SK-N-SH (cell line): Measurements from ENCODE around the gene CD83. TPM values are rescaled to one million over a fixed set of nuclear protein-coding genes. Genes with fewer than 3 reads are reported as not detected.

Experiments used
- CTCF ChIA-PET: fragments of 300-600, 350-600 bp; formaldehyde crosslinking; extraction: SDS; loops from one replicate; lab custom pipeline; 2021; lab: Yijun Ruan, JAX
- POLR2A ChIA-PET: fragments of 350-600 bp; sonication (Branson Sonifier 250); formaldehyde crosslinking; extraction: SDS; loops from one replicate; lab custom pipeline; 2020; ENCODE audit warnings: antibody characterized with exemption, inconsistent platforms; lab: Yijun Ruan, JAX
- DNase-seq: peaks from one replicate; pipeline ENCODE4 v3.0.0; 2012
- H2AFZ ChIP-seq: fragments of 200-600 bp; sonication (generic); 2 replicates; pipeline ENCODE4 v1.8.1; 2016; ENCODE audit warnings: antibody characterized with exemption, mild to moderate bottlenecking, low read depth
- H3F3A ChIP-seq: fragments of 200-600 bp; sonication (generic); replicated peaks from 2 replicates; pipeline ENCODE3; 2016; ENCODE audit warnings: antibody characterized with exemption, mild to moderate bottlenecking; ENCODE audit not compliant: insufficient read depth
- H3K27ac ChIP-seq, 2 experiments: fragments of 200-500 bp in 1 of 2; fragments of 200-600 bp in 1 of 2; sonication (Bioruptor generic) in 1 of 2; sonication (generic), shearing (Covaris generic) in 1 of 2; 2 replicates each; pipeline versions ENCODE4 v1.5.1 to v1.6.1; 2014 to 2016; ENCODE audit warnings: low read depth in 2 of 2, inconsistent platforms in 1 of 2, low read length in 1 of 2, mild to moderate bottlenecking in 1 of 2, mixed read lengths in 1 of 2
- H3K27me3 ChIP-seq: fragments of 200-600 bp; sonication (generic), shearing (Covaris generic); 2 replicates; pipeline ENCODE4 v1.6.1; 2016; ENCODE audit warnings: mixed run types; ENCODE audit not compliant: insufficient read depth
- H3K36me3 ChIP-seq, 2 experiments: fragments of 200-500 bp in 1 of 2; fragments of 200-600 bp in 1 of 2; sonication (Bioruptor generic) in 1 of 2; sonication (generic) in 1 of 2; replicated peaks in 1 of 2; 2 replicates each; pipeline versions ENCODE3 to v1.5.1; 2014 to 2016; ENCODE audit warnings: low read length in 1 of 2, mild to moderate bottlenecking in 1 of 2; ENCODE audit not compliant: insufficient read depth in 2 of 2, control insufficient read depth in 1 of 2
- H3K4me1 ChIP-seq, 2 experiments: fragments of 200-500 bp in 1 of 2; fragments of 200-600 bp in 1 of 2; sonication (Bioruptor generic) in 1 of 2; sonication (generic), shearing (Covaris generic) in 1 of 2; 2 replicates each; pipeline versions ENCODE4 v1.5.1 to v1.6.1; 2014 to 2016; ENCODE audit warnings: low read depth in 1 of 2, low read length in 1 of 2, mixed run types in 1 of 2; ENCODE audit not compliant: insufficient read depth in 2 of 2, control insufficient read depth in 1 of 2
- H3K4me2 ChIP-seq: fragments of 200-600 bp; sonication (generic), shearing (Covaris generic); 2 replicates; pipeline ENCODE4 v1.6.1; 2017; ENCODE audit warnings: mixed run types
- H3K4me3 ChIP-seq, 2 experiments: fragments of 200-500 bp in 1 of 2; fragments of 200-600 bp in 1 of 2; sonication (Bioruptor generic) in 1 of 2; sonication (generic), shearing (Covaris generic) in 1 of 2; 2 replicates each; pipeline versions ENCODE4 v1.5.1 to v1.8.1; 2014 to 2016; ENCODE audit warnings: low read depth in 2 of 2, inconsistent platforms in 1 of 2, low read length in 1 of 2, mild to moderate bottlenecking in 1 of 2, mixed read lengths in 1 of 2, moderate library complexity in 1 of 2
- H3K79me2 ChIP-seq: fragments of 200-600 bp; sonication (generic); 2 replicates; pipeline ENCODE4 v1.8.1; 2017; ENCODE audit warnings: mild to moderate bottlenecking; ENCODE audit not compliant: insufficient read depth
- H3K9ac ChIP-seq: fragments of 200-600 bp; sonication (generic); 2 replicates; pipeline ENCODE4 v1.6.1; 2017; ENCODE audit warnings: mixed run types
- H3K9me2 ChIP-seq: fragments of 200-600 bp; sonication (generic); 2 replicates; pipeline ENCODE4 v1.6.1; 2017; ENCODE audit warnings: mixed run types
- H3K9me3 ChIP-seq: fragments of 200-600 bp; sonication (generic); 2 replicates; pipeline ENCODE4 v1.6.1; 2017; ENCODE audit warnings: mixed run types, mild to moderate bottlenecking, moderate library complexity
- H4K20me1 ChIP-seq: fragments of 200-600 bp; sonication (generic); 2 replicates; pipeline ENCODE4 v1.6.1; 2017; ENCODE audit warnings: mild to moderate bottlenecking, mixed run types; ENCODE audit not compliant: insufficient read depth
- CHD2 ChIP-seq: fragments of 150-350 bp; IDR thresholded peaks from 2 replicates; pipeline ENCODE4 v1.6.1; 2018; ENCODE audit warnings: low read length; ENCODE audit not compliant: partially characterized antibody
- CTCF ChIP-seq: fragments of 200-600 bp; sonication (generic); IDR thresholded peaks from 2 replicates; pipeline ENCODE4 v1.6.1; 2017; ENCODE audit warnings: antibody characterized with exemption, mild to moderate bottlenecking, moderate library complexity
- ELF1 ChIP-seq: IDR thresholded peaks from 2 replicates; pipeline ENCODE4 v1.4.0; 2012
- EP300 ChIP-seq, 2 experiments: IDR thresholded peaks; 2 replicates each; pipeline versions ENCODE4 v1.4.0 to v1.6.1; 2012; ENCODE audit warnings: borderline replicate concordance in 1 of 2, low read depth in 1 of 2, low read length in 1 of 2
- FOSL2 ChIP-seq: IDR thresholded peaks from 2 replicates; pipeline ENCODE4 v1.4.0; 2012; ENCODE audit warnings: low read depth, mild to moderate bottlenecking, moderate library complexity, borderline replicate concordance
- GABPA ChIP-seq: IDR thresholded peaks from 2 replicates; pipeline ENCODE4 v1.4.0; 2012; ENCODE audit warnings: low read depth, mild to moderate bottlenecking
- GATA2 ChIP-seq: sonication (generic); formaldehyde crosslinking; IDR thresholded peaks from 2 replicates; pipeline ENCODE4 v1.5.0; 2020; ENCODE audit warnings: mild to moderate bottlenecking, missing genetic modification reagents
- JUND ChIP-seq: IDR thresholded peaks from 2 replicates; pipeline ENCODE4 v1.4.0; 2012
- MEF2A ChIP-seq: IDR thresholded peaks from 2 replicates; pipeline ENCODE4 v1.4.0; 2012; ENCODE audit warnings: low read depth, borderline replicate concordance
- NFIC ChIP-seq: IDR thresholded peaks from 2 replicates; pipeline ENCODE4 v1.4.0; 2012; ENCODE audit warnings: borderline replicate concordance
- PBX3 ChIP-seq: IDR thresholded peaks from 2 replicates; pipeline ENCODE4; 2012
- POLR2AphosphoS5 ChIP-seq: IDR thresholded peaks from 2 replicates; pipeline ENCODE4 v1.6.1; 2012; ENCODE audit warnings: low read depth, low read length
- RFX5 ChIP-seq: IDR thresholded peaks from 2 replicates; pipeline ENCODE4 v1.6.1; 2012; ENCODE audit warnings: mild to moderate bottlenecking, improper control_type of control experiment, low read length
- SIN3A ChIP-seq: IDR thresholded peaks from 2 replicates; pipeline ENCODE4 v1.6.1; 2012; ENCODE audit warnings: low read depth, mild to moderate bottlenecking, low read length, moderate library complexity, borderline replicate concordance
- TEAD4 ChIP-seq: IDR thresholded peaks from 2 replicates; pipeline ENCODE4 v1.4.0; 2012; ENCODE audit warnings: mild to moderate bottlenecking, borderline replicate concordance; ENCODE audit not compliant: insufficient read depth
- YY1 ChIP-seq: IDR thresholded peaks from 2 replicates; pipeline ENCODE4 v1.4.0; 2012; ENCODE audit warnings: low read depth, mild to moderate bottlenecking
- WGBS: methylation state at CpG from one replicate; pipeline ENCODE4 v1.1.6; 2017; ENCODE audit warnings: low lambda C conversion rate; 5-methylcytosine and 5-hydroxymethylcytosine counted together
- polyA plus RNA-seq, 3 experiments: library from polyadenylated mRNA; depleted of rRNA; stranded (reverse); fragments of >200 nt; gene quantifications; 2 replicates each; pipeline ENCODE4 v1.2.3, GENCODE V29; 2012
- TF ChIP-seq, protein P1 (sequence below): fragments of 150-350 bp; IDR thresholded peaks from 2 replicates; pipeline ENCODE4 v1.6.1; 2017; ENCODE audit warnings: antibody characterized with exemption, low read length, low read depth, borderline replicate concordance

The CD83 gene
- polyA plus RNA-seq, 1 of the 3 experiments (the other 2 are of a cell fraction), result 2.0 TPM

DNA sequence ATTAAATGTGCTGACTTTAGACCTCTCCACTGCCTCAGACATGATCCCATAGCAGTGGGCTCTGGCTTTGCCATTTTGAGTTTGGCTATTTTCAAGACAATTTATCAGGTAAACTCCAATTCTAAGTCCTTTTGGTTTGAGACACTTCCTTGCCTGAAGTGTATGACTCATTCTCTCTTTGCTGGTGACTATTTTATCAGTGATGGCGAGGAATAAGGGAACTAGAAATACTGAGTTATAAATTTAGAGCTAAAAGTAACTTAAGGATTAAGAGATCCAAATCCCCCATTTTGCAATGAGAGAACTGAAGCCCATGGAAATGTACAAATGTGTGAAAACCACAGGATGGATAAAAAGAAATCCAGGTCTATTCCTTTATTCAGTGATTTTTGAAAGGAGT, 30.9 kb upstream of the CD83 start:
- DNase-seq, result no peak
- H3K27me3 ChIP-seq, result no peaks in the 10 kb centered on the region; the same call in 1 of the 2 replicates

DNA sequence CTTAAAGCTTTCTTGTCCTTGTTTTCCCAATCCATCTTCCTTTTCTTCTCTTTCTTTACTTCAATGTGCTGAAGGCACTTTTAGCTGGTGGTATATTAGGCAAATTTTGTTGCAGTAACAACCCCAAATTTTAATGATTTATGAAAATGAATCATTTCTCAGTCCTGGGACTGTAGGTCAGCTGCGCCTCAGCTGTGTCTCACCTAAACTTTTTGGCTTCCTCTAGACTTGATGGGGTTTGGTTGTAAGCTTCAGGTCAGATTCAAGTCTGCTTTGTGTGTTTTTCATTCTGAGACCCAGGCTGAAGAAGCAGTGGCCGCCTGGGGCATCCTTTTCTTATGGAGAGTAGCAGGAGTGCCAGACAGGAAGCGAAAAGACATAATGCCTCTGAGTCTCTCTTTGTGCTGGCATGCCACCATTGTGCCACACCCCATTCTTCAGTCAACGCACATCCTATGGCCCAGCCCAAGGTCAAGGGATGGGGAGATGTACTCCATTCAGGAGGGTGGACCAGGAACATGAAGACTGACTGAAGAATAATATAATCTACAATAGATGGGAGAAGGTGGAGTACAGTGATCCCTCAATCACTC, 28.9 kb upstream of the CD83 start:
- ChIA-PET POLR2A (no interaction called here), CTCF (interaction anchor here (1.3 kb wide), 1 partner anchor 41 kb away, joined by 3 read pairs; no protein-coding TSS in a partner anchor)
- Histone ChIP-seq H3K4me1 (no peaks in the 10 kb centered on the region), H3K4me2 (no peak overlapping the region), H3F3A (no peaks in the 10 kb centered on the region), H3K9me3 (no peaks in the 10 kb centered on the region), H3K9me2 (no peaks in the 10 kb centered on the region), H2AFZ (no peak overlapping the region), H3K36me3 (no peaks in the 10 kb centered on the region), H3K27ac (no peak overlapping the region), H4K20me1 (no peaks in the 10 kb centered on the region), H3K4me3 (no peak overlapping the region), H3K9ac (no peak overlapping the region), H3K27me3 (no peaks in the 10 kb centered on the region; the same call in 1 of the 2 replicates), H3K79me2 (no peaks in the 10 kb centered on the region)
- no peak for TF ChIP-seq ELF1
- no peak for TF ChIP-seq JUND
- TF ChIP-seq TEAD4, result no peak
- TF ChIP-seq MEF2A, result no peak
- TF ChIP-seq PBX3, result no peak
- no peak for DNase-seq
- WGBS, result 56% methylated on average over 4 of the region's 4 CpGs

More for the DNA sequence above, 30.9 kb upstream of the CD83 start:
- no peak overlapping the region for H2AFZ ChIP-seq
- H3K9ac ChIP-seq, result no peak overlapping the region
- no peak overlapping the region for H3K4me2 ChIP-seq
- H3K27ac ChIP-seq, result no peak overlapping the region
- no peaks in the 10 kb centered on the region for H4K20me1 ChIP-seq
- H3K9me3 ChIP-seq, result no peaks in the 10 kb centered on the region
- ChIA-PET POLR2A (no interaction called here), CTCF (interaction anchor here (0.8 to 1.8 kb wide), 3 partner anchors 12 to 178 kb away, joined by 3 to 6 read pairs (median 3); no protein-coding TSS in a partner anchor)
- no peaks in the 10 kb centered on the region for H3F3A ChIP-seq
- no peaks in the 10 kb centered on the region for H3K9me2 ChIP-seq
- no peak overlapping the region for H3K4me3 ChIP-seq
- no peak for TF ChIP-seq CHD2
- TF ChIP-seq PBX3, result no peak
- no peak for TF ChIP-seq YY1
- TF ChIP-seq FOSL2, result peak; percentile 26; the same call in 1 of the 2 replicates
- 48% methylated on average over 1 of the region's 1 CpG for WGBS
- no peaks in the 10 kb centered on the region for H3K36me3 ChIP-seq
- no peaks in the 10 kb centered on the region for H3K4me1 ChIP-seq
- H3K79me2 ChIP-seq, result no peaks in the 10 kb centered on the region

GRCh38 chr6:14089224-14089623, 28.3 kb upstream of the CD83 start:
- Histone ChIP-seq H2AFZ (no peak overlapping the region), H3K9me2 (no peaks in the 10 kb centered on the region), H3K36me3 (no peaks in the 10 kb centered on the region), H3K9me3 (no peaks in the 10 kb centered on the region), H3K4me2 (no peak overlapping the region), H3F3A (no peaks in the 10 kb centered on the region), H3K27ac (no peak overlapping the region), H4K20me1 (no peaks in the 10 kb centered on the region), H3K79me2 (no peaks in the 10 kb centered on the region), H3K4me3 (no peak overlapping the region), H3K4me1 (no peaks in the 10 kb centered on the region), H3K9ac (no peak overlapping the region), H3K27me3 (no peaks in the 10 kb centered on the region; the same call in 1 of the 2 replicates)
- CTCF ChIA-PET, result no interaction called here
- whole genome bisulfite sequencing, result 82% methylated on average over 7 of the region's 7 CpGs
- TF ChIP-seq POLR2AphosphoS5 (no peak), SIN3A (no peak), GABPA (no peak), CTCF (no peak), RFX5 (no peak), YY1 (no peak), NFIC (no peak), EP300 (IDR thresholded peaks at IDR 0.05; ENCODE audit: borderline replicate concordance in 1 of 2, low read depth in 1 of 2, low read length in 1 of 2) (no peak), GATA2 (CRISPR knock-in tag) (no peak)
- TF ChIP-seq, protein P1, sequence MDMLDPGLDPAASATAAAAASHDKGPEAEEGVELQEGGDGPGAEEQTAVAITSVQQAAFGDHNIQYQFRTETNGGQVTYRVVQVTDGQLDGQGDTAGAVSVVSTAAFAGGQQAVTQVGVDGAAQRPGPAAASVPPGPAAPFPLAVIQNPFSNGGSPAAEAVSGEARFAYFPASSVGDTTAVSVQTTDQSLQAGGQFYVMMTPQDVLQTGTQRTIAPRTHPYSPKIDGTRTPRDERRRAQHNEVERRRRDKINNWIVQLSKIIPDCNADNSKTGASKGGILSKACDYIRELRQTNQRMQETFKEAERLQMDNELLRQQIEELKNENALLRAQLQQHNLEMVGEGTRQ, result no peak
- POLR2A ChIA-PET, result no interaction called here
- no peak for DNase-seq
